WERI-Rb-1 (cell line): Measurements from ENCODE around the gene SMYD3.

Experiments used
- DNase-seq: peaks from one replicate; pipeline ENCODE4 v3.0.0-alpha.2; 2020
- H3K27ac ChIP-seq: fragments of 250-450 bp; sonication (Bioruptor Pico); 2 replicates; pipeline ENCODE4 v1.5.1; 2020; ENCODE audit warnings: mild to moderate bottlenecking, moderate library complexity
- H3K27me3 ChIP-seq: fragments of 250-450 bp; sonication (Bioruptor Pico); 2 replicates; pipeline ENCODE4 v1.5.1; 2021; ENCODE audit warnings: mild to moderate bottlenecking, low read depth, moderate library complexity; ENCODE audit not compliant: insufficient read depth, severe bottlenecking
- H3K36me3 ChIP-seq: fragments of 250-450 bp; sonication (Bioruptor Pico); 2 replicates; pipeline ENCODE4 v1.5.1; 2020; ENCODE audit warnings: mild to moderate bottlenecking, moderate library complexity
- H3K4me3 ChIP-seq: 2 replicates; pipeline ENCODE4 v1.5.1; 2011; ENCODE audit warnings: low read depth, mild to moderate bottlenecking, control low read depth, low read length
- H3K9me3 ChIP-seq: fragments of 250-450 bp; sonication (Bioruptor Pico); 2 replicates; pipeline ENCODE4 v1.5.1; 2021; ENCODE audit warnings: mild to moderate bottlenecking, moderate library complexity; ENCODE audit not compliant: severe bottlenecking
- TF ChIP-seq, protein P1 (sequence below): IDR thresholded peaks from 2 replicates; pipeline ENCODE4 v1.5.1; 2011; ENCODE audit warnings: low read depth, mild to moderate bottlenecking, control low read depth, inconsistent platforms, low read length

SMYD3 gene

DNA sequence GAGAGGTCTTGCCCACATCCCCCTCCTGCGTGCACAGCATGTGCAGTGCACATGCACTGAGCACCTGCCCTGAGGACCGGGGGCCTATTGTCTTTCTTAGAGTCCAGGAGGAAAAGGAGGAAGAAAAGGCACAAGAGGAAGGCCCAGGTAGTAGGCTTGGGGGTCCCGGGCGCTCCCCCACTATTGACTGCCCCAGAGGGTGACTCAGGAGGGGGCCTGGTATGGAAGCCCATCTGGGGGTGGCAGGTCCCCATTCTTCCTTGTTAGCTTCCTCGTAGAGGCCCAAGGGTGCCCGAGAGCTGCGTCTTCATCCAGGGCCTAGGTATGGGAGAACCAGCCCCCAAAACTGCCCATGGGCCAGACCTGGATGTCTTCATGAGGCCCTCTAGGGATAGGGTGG is 4.1 kb upstream of the SMYD3 start:
- Histone ChIP-seq H3K27me3 (no peaks in the 10 kb centered on the region), H3K4me3 (no peak overlapping the region), H3K36me3 (no peaks in the 10 kb centered on the region), H3K27ac (no peak overlapping the region), H3K9me3 (peaks cover 34% of the 10 kb centered on the region)
- no peak for DNase-seq
- TF ChIP-seq, protein P1, sequence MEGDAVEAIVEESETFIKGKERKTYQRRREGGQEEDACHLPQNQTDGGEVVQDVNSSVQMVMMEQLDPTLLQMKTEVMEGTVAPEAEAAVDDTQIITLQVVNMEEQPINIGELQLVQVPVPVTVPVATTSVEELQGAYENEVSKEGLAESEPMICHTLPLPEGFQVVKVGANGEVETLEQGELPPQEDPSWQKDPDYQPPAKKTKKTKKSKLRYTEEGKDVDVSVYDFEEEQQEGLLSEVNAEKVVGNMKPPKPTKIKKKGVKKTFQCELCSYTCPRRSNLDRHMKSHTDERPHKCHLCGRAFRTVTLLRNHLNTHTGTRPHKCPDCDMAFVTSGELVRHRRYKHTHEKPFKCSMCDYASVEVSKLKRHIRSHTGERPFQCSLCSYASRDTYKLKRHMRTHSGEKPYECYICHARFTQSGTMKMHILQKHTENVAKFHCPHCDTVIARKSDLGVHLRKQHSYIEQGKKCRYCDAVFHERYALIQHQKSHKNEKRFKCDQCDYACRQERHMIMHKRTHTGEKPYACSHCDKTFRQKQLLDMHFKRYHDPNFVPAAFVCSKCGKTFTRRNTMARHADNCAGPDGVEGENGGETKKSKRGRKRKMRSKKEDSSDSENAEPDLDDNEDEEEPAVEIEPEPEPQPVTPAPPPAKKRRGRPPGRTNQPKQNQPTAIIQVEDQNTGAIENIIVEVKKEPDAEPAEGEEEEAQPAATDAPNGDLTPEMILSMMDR: no peak

DNA sequence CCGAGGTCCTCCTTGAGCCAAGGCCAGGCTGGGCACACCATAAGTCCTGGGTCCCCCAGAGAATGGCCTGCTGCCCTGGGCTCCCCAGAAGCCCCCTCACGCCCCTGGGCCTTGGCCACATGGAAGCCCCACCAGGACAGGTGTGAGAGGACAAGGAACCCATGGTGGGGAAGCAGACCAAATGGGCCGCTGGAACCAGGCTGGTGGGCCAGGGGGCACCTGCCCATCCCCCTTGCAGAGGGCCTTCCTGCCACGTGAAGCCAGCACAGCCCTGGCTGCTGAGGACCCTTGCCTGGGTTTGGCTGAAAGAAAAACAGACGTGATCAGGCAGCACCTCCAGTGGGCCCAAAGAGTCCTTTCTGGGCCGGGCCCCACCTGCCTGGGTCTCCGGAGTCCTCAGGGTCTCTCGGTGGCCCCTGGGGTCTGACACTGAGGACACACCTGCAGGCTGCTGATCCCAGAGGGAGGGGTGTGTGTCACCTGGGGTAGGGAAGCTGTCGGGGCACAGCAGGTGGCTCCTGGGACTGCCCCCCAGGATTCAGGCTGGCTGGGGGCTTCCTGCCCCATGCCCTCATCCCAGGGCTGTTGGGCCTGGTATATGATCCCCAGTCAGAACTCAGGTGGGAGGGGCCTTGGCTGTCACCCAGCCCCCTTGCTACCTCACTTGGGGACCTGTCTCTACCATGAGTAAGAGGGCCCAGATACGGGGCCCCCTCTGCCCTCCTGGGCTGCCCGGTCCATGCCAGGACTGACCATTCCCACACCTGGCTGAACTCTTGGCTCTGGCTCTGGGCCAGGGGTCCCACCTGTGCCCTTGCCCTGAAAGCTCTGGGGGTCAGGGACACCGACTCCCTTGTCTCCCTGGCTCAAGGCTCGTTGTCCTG is 3.3 kb upstream of the SMYD3 start:
- DNase-seq: no peak
- Histone ChIP-seq H3K27me3 (no peaks in the 10 kb centered on the region), H3K4me3 (no peak overlapping the region), H3K9me3 (peaks cover 26% of the 10 kb centered on the region), H3K36me3 (no peaks in the 10 kb centered on the region), H3K27ac (no peak overlapping the region)
- TF ChIP-seq, protein P1: no peak

DNA sequence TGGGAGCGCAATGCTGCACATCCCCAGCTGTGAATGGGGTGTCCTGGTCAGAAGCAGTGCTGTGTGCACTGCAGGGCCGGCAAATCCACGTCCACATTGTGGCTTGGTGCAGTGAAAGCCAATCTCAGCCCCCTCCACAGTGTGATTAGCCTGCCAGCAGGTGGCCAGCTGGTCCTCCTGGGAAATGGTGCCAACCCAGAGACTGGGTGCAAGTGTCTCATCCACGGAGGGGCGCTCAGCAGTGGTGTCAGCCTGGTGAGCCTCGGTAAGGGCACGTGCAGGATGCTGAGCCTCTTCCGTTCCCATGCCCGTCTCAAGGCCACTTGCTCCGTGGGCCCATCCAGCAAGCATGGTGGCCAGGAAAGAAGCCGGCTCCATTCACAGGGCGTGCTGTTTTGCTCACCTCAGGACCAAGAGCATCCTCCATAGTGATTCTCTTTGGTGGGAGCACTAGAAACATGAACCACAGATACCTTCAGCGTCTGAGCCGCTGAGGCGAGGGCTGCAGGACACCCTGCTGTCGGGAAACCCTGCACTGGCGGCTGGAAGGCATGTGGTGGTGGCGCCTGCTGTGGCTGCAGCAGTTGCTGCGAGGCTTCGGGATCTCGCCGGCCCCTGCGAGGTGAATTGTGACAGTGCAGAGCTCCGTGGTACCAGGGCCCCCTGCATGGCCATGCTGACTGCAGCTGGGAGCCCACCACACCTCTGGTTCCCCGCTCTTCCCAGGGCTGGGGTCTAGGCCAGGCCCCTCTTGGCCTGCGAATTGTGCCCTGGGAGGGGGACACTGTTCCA is 2.0 kb upstream of the SMYD3 start:
- Histone ChIP-seq H3K27ac (no peak overlapping the region), H3K4me3 (no peak overlapping the region), H3K36me3 (no peaks in the 10 kb centered on the region), H3K27me3 (no peaks in the 10 kb centered on the region), H3K9me3 (peaks cover 13% of the 10 kb centered on the region)
- TF ChIP-seq, protein P1: no peak
- no peak for DNase-seq

DNA sequence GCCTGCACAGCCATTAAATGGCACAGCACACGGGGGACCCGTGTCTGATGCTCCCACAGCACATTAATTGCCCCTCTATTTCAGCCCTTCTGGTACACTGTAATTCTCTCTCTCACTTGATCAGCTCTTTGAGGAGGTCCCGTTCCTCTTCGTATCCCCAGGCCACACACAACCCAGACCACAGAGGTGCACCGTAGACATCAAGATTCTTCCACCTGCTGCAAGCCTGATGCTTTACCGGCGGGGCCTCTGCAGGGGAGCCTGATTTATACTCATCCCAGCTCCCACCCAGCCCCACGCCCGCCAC is 759 bp downstream of the SMYD3 start:
- peak overlapping the region; percentile 65 for H3K4me3 ChIP-seq
- no peaks in the 10 kb centered on the region for H3K9me3 ChIP-seq
- DNase-seq: no peak
- TF ChIP-seq, protein P1: no peak
- no peaks in the 10 kb centered on the region for H3K36me3 ChIP-seq
- H3K27ac ChIP-seq: no peak overlapping the region
- no peaks in the 10 kb centered on the region for H3K27me3 ChIP-seq

DNA sequence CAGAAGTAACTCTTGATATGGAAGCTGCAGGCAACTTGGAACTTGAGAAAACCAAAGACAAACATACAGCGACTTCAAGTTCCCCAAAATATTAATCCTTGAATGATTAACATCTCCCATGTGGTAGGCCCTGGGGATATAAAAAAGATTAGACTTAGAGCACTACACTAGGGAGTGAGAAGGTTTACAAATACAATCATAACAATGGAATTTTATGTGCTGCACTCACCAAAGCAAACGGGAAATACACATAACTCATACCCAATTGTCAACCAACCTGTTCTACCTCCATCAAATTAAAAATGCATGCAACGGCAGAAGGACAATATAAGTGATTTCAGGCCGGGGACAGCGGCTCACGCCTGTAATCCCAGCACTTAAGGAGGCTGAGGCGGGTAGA is 3.7 kb downstream of the SMYD3 start:
- H3K36me3 ChIP-seq: no peaks in the 10 kb centered on the region
- peak; percentile 67 for DNase-seq
- H3K27me3 ChIP-seq: no peaks in the 10 kb centered on the region
- H3K27ac ChIP-seq: no peak overlapping the region
- H3K9me3 ChIP-seq: no peaks in the 10 kb centered on the region
- TF ChIP-seq, protein P1: no peak
- no peak overlapping the region for H3K4me3 ChIP-seq
